ENCODE measurements around the gene CDSN.

DNA sequence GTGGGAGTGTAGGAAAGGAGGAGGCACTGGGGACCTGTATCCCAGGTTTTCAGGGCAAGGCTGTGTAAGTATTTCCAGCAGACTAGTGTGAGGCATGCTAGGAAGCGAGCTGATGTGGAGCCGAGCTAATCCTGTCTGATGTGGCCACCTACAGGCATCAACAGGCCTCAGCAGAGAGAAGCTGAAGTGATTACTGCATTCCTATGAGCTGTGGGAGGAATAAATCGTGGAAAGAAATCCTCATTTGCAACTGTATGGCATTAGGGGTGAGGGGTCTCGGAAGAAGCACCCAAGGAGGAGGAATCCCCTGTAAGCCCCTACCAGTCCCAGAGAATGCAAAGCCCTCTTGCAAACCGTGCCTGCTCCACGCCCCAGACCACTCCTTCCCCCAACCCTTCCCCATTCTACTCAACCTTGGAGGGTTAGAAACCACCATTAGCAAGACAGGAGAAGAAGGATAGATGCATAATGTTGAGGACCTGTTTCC, 49.5 kb downstream of the CDSN start:
- TF ChIP-seq POLR2A (IDR thresholded peaks at IDR 0.05; ENCODE audit: low read depth, low read length) (no peak), POLR2AphosphoS5 (IDR thresholded peaks at IDR 0.05; ENCODE audit: low read depth, low read length) (no peak), SPI1 (IDR thresholded peaks at IDR 0.05; ENCODE audit: low read depth, low read length) (no peak), TAF1 (IDR thresholded peaks at IDR 0.05; ENCODE audit: low read depth, low read length) (no peak), POU2F2 (IDR thresholded peaks at IDR 0.05; ENCODE audit: low read depth, low read length) (no peak), PAX5 (IDR thresholded peaks at IDR 0.05; ENCODE audit: insufficient read depth, low read length, severe bottlenecking) (no peak)

Measured in GM12891 (cell line).